Measurements from ENCODE around the gene CD70. TPM values are rescaled to one million over a fixed set of nuclear protein-coding genes. Genes with fewer than 3 reads are reported as not detected.
"Not testable (repeated sequence)": the region's sequence is repeated elsewhere in the genome, so short reads cannot be mapped to it uniquely, and the experiment has no call there.

CD70 gene
- total and polyA plus RNA-seq, 4 donors: 0.22 to 0.57 (median 0.34) TPM

- WGBS, 2 donors: 17 to 36% methylated on average over 4 of the region's 4 CpGs
- DNase-seq (no peak), ATAC-seq (ENCODE audit: insufficient read depth, low FRiP score) (no peak)
- Histone ChIP-seq H3K9ac (ENCODE audit: insufficient read depth in 1 of 2, low read length in 2 of 2) (no peak overlapping the region), H3K4me3 (no peak overlapping the region), H3K9me3 (ENCODE audit: control insufficient read depth in 4 of 4, insufficient read depth in 3 of 4, low read length in 3 of 4) (no peaks in the 10 kb centered on the region), H3K36me3 (ENCODE audit: control insufficient read depth in 4 of 4, insufficient read depth in 4 of 4, low read length in 4 of 4) (no peaks in the 10 kb centered on the region), H3K4me1 (ENCODE audit: control insufficient read depth in 5 of 5, insufficient read depth in 5 of 5, low read length in 5 of 5) (peaks cover 0 to 24% (median 2%) of the 10 kb centered on the region in 5 donors), H3K27me3 (ENCODE audit: control insufficient read depth in 3 of 3, insufficient read depth in 3 of 3, low read length in 2 of 3) (peaks cover 4 to 60% (median 51%) of the 10 kb centered on the region in 3 donors), H3K27ac (ENCODE audit: low read depth in 1 of 2, low read length in 1 of 2) (no peak overlapping the region)
- TF ChIP-seq CTCF (IDR thresholded peaks at IDR 0.05; ENCODE audit: control extremely low read depth, extremely low read depth): no peak
These were observed 4.2 kb downstream of the CD70 start for GRCh38 chr19:6586726-6587092.

GRCh38 chr19:6586056-6586455, 4.9 kb downstream of the CD70 start:
- Histone ChIP-seq H3K36me3 (ENCODE audit: control insufficient read depth in 4 of 4, insufficient read depth in 4 of 4, low read length in 4 of 4) (no peaks in the 10 kb centered on the region), H3K27ac (ENCODE audit: low read depth in 1 of 2, low read length in 1 of 2) (no peak overlapping the region), H3K9ac (ENCODE audit: insufficient read depth in 1 of 2, low read length in 2 of 2) (no peak overlapping the region), H3K27me3 (ENCODE audit: control insufficient read depth in 3 of 3, insufficient read depth in 3 of 3, low read length in 2 of 3) (peaks cover 4 to 54% (median 45%) of the 10 kb centered on the region in 3 donors), H3K4me3 (no peak overlapping the region), H3K4me1 (ENCODE audit: control insufficient read depth in 5 of 5, insufficient read depth in 5 of 5, low read length in 5 of 5) (peaks cover 0 to 24% (median 2%) of the 10 kb centered on the region in 5 donors), H3K9me3 (ENCODE audit: control insufficient read depth in 4 of 4, insufficient read depth in 3 of 4, low read length in 3 of 4) (no peaks in the 10 kb centered on the region)
- WGBS, 2 donors: 71 to 80% methylated on average over 14 of the region's 14 CpGs
- ATAC-seq (ENCODE audit: insufficient read depth, low FRiP score) (no peak), DNase-seq (no peak)
- no peak for TF ChIP-seq CTCF (IDR thresholded peaks at IDR 0.05; ENCODE audit: control extremely low read depth, extremely low read depth)

DNA sequence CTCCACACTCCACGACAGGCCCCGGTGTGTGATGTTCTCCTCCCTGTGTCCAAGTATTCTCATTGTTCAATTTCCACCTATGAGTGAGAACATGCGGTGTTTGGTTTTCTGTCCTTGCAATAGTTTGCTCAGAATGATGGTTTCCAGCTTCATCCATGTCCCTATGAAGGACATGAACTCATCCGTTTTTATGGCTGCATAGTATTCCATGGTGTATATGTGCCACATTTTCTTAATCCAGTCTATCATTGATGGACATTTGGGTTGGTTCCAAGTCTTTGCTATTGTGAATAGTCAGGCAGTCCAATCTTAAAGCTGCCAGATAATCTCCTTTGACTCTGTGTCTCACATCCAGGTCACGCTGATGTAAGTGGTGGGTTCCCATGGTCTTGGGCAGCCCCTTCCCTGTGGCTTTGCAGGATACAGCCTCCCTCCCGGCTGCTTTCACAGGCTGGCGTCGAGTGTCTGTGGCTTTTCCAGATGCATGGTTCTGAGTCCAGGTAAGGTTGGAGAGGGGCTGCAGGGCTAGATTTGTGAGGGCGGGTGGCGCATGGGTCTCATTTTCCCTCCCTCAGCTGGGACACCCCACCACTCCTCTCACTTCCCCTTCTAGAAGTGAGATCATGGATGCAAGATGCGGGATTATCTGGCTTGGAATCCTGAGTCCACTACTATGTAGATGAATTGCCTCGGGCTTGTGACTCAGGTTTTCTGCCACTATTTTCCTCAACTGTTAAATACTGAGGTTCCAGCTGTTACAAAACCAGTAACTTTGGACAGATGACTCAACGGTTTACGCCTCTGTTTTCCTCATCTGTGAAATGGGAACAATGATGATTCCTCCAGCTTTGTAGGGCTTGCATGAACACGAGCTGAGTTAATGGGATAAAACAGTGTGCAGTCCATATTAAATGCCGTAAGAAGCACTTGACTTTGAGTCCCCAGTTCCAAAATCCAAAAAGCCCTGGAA, 8.2 kb downstream of the CD70 start:
- not testable (repeated sequence) for ATAC-seq (ENCODE audit: insufficient read depth, low FRiP score)

DNA sequence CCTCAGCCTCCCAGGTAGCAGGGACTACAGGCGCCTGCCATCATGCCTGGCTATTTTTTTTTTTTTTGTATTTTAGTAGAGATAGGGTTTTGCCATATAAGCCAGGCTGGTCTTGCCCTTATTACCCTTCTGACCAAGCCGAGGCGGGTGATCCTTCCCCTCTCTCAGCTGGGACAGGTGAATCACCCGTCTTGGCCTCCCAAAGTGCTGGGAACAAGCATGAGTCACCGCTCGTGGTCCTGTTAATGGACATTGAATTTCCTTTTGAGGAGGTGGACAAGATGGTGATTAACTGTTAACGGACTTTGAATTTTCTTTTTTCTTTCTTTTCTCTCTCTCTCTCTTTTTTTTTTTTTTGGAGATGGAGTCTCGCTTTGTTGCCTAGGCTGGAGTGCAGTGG, 10.6 kb downstream of the CD70 start:
- WGBS, 2 donors: 75 to 80% methylated on average over 8 of the region's 8 CpGs
- Histone ChIP-seq H3K9me3 (ENCODE audit: control insufficient read depth in 4 of 4, insufficient read depth in 3 of 4, low read length in 3 of 4) (no peaks in the 10 kb centered on the region), H3K36me3 (ENCODE audit: control insufficient read depth in 4 of 4, insufficient read depth in 4 of 4, low read length in 4 of 4) (no peaks in the 10 kb centered on the region), H3K4me3 (no peak overlapping the region), H3K9ac (ENCODE audit: insufficient read depth in 1 of 2, low read length in 2 of 2) (no peak overlapping the region), H3K27ac (ENCODE audit: low read depth in 1 of 2, low read length in 1 of 2) (no peak overlapping the region), H3K4me1 (ENCODE audit: control insufficient read depth in 5 of 5, insufficient read depth in 5 of 5, low read length in 5 of 5) (peaks cover 0 to 2% (median 0%) of the 10 kb centered on the region in 5 donors), H3K27me3 (ENCODE audit: control insufficient read depth in 3 of 3, insufficient read depth in 3 of 3, low read length in 2 of 3) (peaks cover 0 to 1% (median 0%) of the 10 kb centered on the region in 3 donors)
- DNase-seq (no peak), ATAC-seq (ENCODE audit: insufficient read depth, low FRiP score) (no peak)
- no peak for TF ChIP-seq CTCF (IDR thresholded peaks at IDR 0.05; ENCODE audit: control extremely low read depth, extremely low read depth)

More for the DNA sequence above, 8.2 kb downstream of the CD70 start:
- H3K36me3 ChIP-seq (ENCODE audit: control insufficient read depth in 4 of 4, insufficient read depth in 4 of 4, low read length in 4 of 4); H3K9me3 ChIP-seq (ENCODE audit: control insufficient read depth in 4 of 4, insufficient read depth in 3 of 4, low read length in 3 of 4); H3K4me3 ChIP-seq; H3K9ac ChIP-seq (ENCODE audit: insufficient read depth in 1 of 2, low read length in 2 of 2); H3K27ac ChIP-seq (ENCODE audit: low read depth in 1 of 2, low read length in 1 of 2); H3K4me1 ChIP-seq (ENCODE audit: control insufficient read depth in 5 of 5, insufficient read depth in 5 of 5, low read length in 5 of 5); DNase-seq: not testable (repeated sequence)
- peaks cover 1 to 22% (median 19%) of the 10 kb centered on the region in 3 donors for H3K27me3 ChIP-seq (ENCODE audit: control insufficient read depth in 3 of 3, insufficient read depth in 3 of 3, low read length in 2 of 3)
- WGBS, 2 donors: 89% methylated on average over 16 of the region's 16 CpGs

Data from lung (tissue), 12 donors.